ENCODE measurements around the gene MAMDC2.

Gene MAMDC2

GRCh38 chr9:70134360-70134759 lies 90.7 kb downstream of the MAMDC2 start:
- Histone ChIP-seq H3K4me1 (ENCODE audit: control insufficient read depth, insufficient read depth, low read length) (no peaks in the 10 kb centered on the region), H3K36me3 (ENCODE audit: control insufficient read depth, insufficient read depth, low read length) (no peaks in the 10 kb centered on the region), H3K9me3 (ENCODE audit: control insufficient read depth, low read length) (no peaks in the 10 kb centered on the region), H3K9ac (ENCODE audit: low read length) (no peak overlapping the region), H3K4me3 (ENCODE audit: low read length) (no peak overlapping the region), H3K27me3 (ENCODE audit: control insufficient read depth, insufficient read depth, low read length) (no peaks in the 10 kb centered on the region)

- no peak overlapping the region for H3K9ac ChIP-seq (ENCODE audit: low read length)
- no peaks in the 10 kb centered on the region for H3K27me3 ChIP-seq (ENCODE audit: control insufficient read depth, insufficient read depth, low read length)
- no peaks in the 10 kb centered on the region for H3K9me3 ChIP-seq (ENCODE audit: control insufficient read depth, low read length)
- no peaks in the 10 kb centered on the region for H3K4me1 ChIP-seq (ENCODE audit: control insufficient read depth, insufficient read depth, low read length)
- H3K36me3 ChIP-seq (ENCODE audit: control insufficient read depth, insufficient read depth, low read length): no peaks in the 10 kb centered on the region
- H3K4me3 ChIP-seq (ENCODE audit: low read length): no peak overlapping the region
Measured at GRCh38 chr9:70135176-70135575, 91.5 kb downstream of the MAMDC2 start.

- no peaks in the 10 kb centered on the region for H3K27me3 ChIP-seq (ENCODE audit: control insufficient read depth, insufficient read depth, low read length)
- H3K9ac ChIP-seq (ENCODE audit: low read length): no peak overlapping the region
- H3K4me3 ChIP-seq (ENCODE audit: low read length): no peak overlapping the region
- no peaks in the 10 kb centered on the region for H3K9me3 ChIP-seq (ENCODE audit: control insufficient read depth, low read length)
- H3K4me1 ChIP-seq (ENCODE audit: control insufficient read depth, insufficient read depth, low read length): no peaks in the 10 kb centered on the region
- H3K36me3 ChIP-seq (ENCODE audit: control insufficient read depth, insufficient read depth, low read length): no peaks in the 10 kb centered on the region
Measured at GRCh38 chr9:70136632-70137031, 93.0 kb downstream of the MAMDC2 start.

GRCh38 chr9:70137577-70137976 lies 93.9 kb downstream of the MAMDC2 start:
- Histone ChIP-seq H3K27me3 (ENCODE audit: control insufficient read depth, insufficient read depth, low read length) (no peaks in the 10 kb centered on the region), H3K36me3 (ENCODE audit: control insufficient read depth, insufficient read depth, low read length) (no peaks in the 10 kb centered on the region), H3K9me3 (ENCODE audit: control insufficient read depth, low read length) (no peaks in the 10 kb centered on the region), H3K4me1 (ENCODE audit: control insufficient read depth, insufficient read depth, low read length) (no peaks in the 10 kb centered on the region), H3K4me3 (ENCODE audit: low read length) (no peak overlapping the region), H3K9ac (ENCODE audit: low read length) (no peak overlapping the region)

- no peaks in the 10 kb centered on the region for H3K4me1 ChIP-seq (ENCODE audit: control insufficient read depth, insufficient read depth, low read length)
- no peaks in the 10 kb centered on the region for H3K36me3 ChIP-seq (ENCODE audit: control insufficient read depth, insufficient read depth, low read length)
- no peaks in the 10 kb centered on the region for H3K9me3 ChIP-seq (ENCODE audit: control insufficient read depth, low read length)
- no peak overlapping the region for H3K9ac ChIP-seq (ENCODE audit: low read length)
- no peaks in the 10 kb centered on the region for H3K27me3 ChIP-seq (ENCODE audit: control insufficient read depth, insufficient read depth, low read length)
- H3K4me3 ChIP-seq (ENCODE audit: low read length): no peak overlapping the region
Measured at GRCh38 chr9:70142101-70142500, 98.5 kb downstream of the MAMDC2 start.

- Histone ChIP-seq H3K9me3 (ENCODE audit: control insufficient read depth, low read length) (no peaks in the 10 kb centered on the region), H3K36me3 (ENCODE audit: control insufficient read depth, insufficient read depth, low read length) (no peaks in the 10 kb centered on the region), H3K4me1 (ENCODE audit: control insufficient read depth, insufficient read depth, low read length) (no peaks in the 10 kb centered on the region), H3K4me3 (ENCODE audit: low read length) (no peak overlapping the region), H3K27me3 (ENCODE audit: control insufficient read depth, insufficient read depth, low read length) (no peaks in the 10 kb centered on the region), H3K9ac (ENCODE audit: low read length) (no peak overlapping the region)
Measured at GRCh38 chr9:70143394-70144130, 99.9 kb downstream of the MAMDC2 start.

- H3K9me3 ChIP-seq (ENCODE audit: control insufficient read depth, low read length): no peaks in the 10 kb centered on the region
- no peaks in the 10 kb centered on the region for H3K27me3 ChIP-seq (ENCODE audit: control insufficient read depth, insufficient read depth, low read length)
- no peak overlapping the region for H3K9ac ChIP-seq (ENCODE audit: low read length)
- H3K4me3 ChIP-seq (ENCODE audit: low read length): no peak overlapping the region
- no peaks in the 10 kb centered on the region for H3K36me3 ChIP-seq (ENCODE audit: control insufficient read depth, insufficient read depth, low read length)
- no peaks in the 10 kb centered on the region for H3K4me1 ChIP-seq (ENCODE audit: control insufficient read depth, insufficient read depth, low read length)
Measured at GRCh38 chr9:70144131-70144503, 100.5 kb downstream of the MAMDC2 start.

- H3K36me3 ChIP-seq (ENCODE audit: control insufficient read depth, insufficient read depth, low read length): no peaks in the 10 kb centered on the region
Measured at GRCh38 chr9:70145981-70146380, 102.3 kb downstream of the MAMDC2 start.

GRCh38 chr9:70147196-70147595 lies 103.5 kb downstream of the MAMDC2 start:
- H3K9me3 ChIP-seq (ENCODE audit: control insufficient read depth, low read length): no peaks in the 10 kb centered on the region
- H3K27me3 ChIP-seq (ENCODE audit: control insufficient read depth, insufficient read depth, low read length): no peaks in the 10 kb centered on the region
- no peak overlapping the region for H3K4me3 ChIP-seq (ENCODE audit: low read length)
- no peak overlapping the region for H3K9ac ChIP-seq (ENCODE audit: low read length)
- H3K4me1 ChIP-seq (ENCODE audit: control insufficient read depth, insufficient read depth, low read length): no peaks in the 10 kb centered on the region
- H3K36me3 ChIP-seq (ENCODE audit: control insufficient read depth, insufficient read depth, low read length): no peaks in the 10 kb centered on the region

More at GRCh38 chr9:70145981-70146380, 102.3 kb downstream of the MAMDC2 start:
- no peak overlapping the region for H3K4me3 ChIP-seq (ENCODE audit: low read length)
- H3K27me3 ChIP-seq (ENCODE audit: control insufficient read depth, insufficient read depth, low read length): no peaks in the 10 kb centered on the region
- no peaks in the 10 kb centered on the region for H3K4me1 ChIP-seq (ENCODE audit: control insufficient read depth, insufficient read depth, low read length)
- H3K9me3 ChIP-seq (ENCODE audit: control insufficient read depth, low read length): no peaks in the 10 kb centered on the region
- no peak overlapping the region for H3K9ac ChIP-seq (ENCODE audit: low read length)

- no peaks in the 10 kb centered on the region for H3K36me3 ChIP-seq (ENCODE audit: control insufficient read depth, insufficient read depth, low read length)
- no peaks in the 10 kb centered on the region for H3K4me1 ChIP-seq (ENCODE audit: control insufficient read depth, insufficient read depth, low read length)
Measured at GRCh38 chr9:70147651-70148050, 104.0 kb downstream of the MAMDC2 start.

GRCh38 chr9:70152350-70152749 lies 108.7 kb downstream of the MAMDC2 start:
- no peaks in the 10 kb centered on the region for H3K36me3 ChIP-seq (ENCODE audit: control insufficient read depth, insufficient read depth, low read length)
- H3K9ac ChIP-seq (ENCODE audit: low read length): no peak overlapping the region
- no peak overlapping the region for H3K4me3 ChIP-seq (ENCODE audit: low read length)
- H3K4me1 ChIP-seq (ENCODE audit: control insufficient read depth, insufficient read depth, low read length): no peaks in the 10 kb centered on the region
- no peaks in the 10 kb centered on the region for H3K9me3 ChIP-seq (ENCODE audit: control insufficient read depth, low read length)
- H3K27me3 ChIP-seq (ENCODE audit: control insufficient read depth, insufficient read depth, low read length): no peaks in the 10 kb centered on the region

More at GRCh38 chr9:70147651-70148050, 104.0 kb downstream of the MAMDC2 start:
- H3K9me3 ChIP-seq (ENCODE audit: control insufficient read depth, low read length): no peaks in the 10 kb centered on the region
- no peak overlapping the region for H3K9ac ChIP-seq (ENCODE audit: low read length)
- no peaks in the 10 kb centered on the region for H3K27me3 ChIP-seq (ENCODE audit: control insufficient read depth, insufficient read depth, low read length)
- H3K4me3 ChIP-seq (ENCODE audit: low read length): no peak overlapping the region

GRCh38 chr9:70156729-70157128 lies 113.1 kb downstream of the MAMDC2 start:
- H3K27me3 ChIP-seq (ENCODE audit: control insufficient read depth, insufficient read depth, low read length): no peaks in the 10 kb centered on the region
- H3K9ac ChIP-seq (ENCODE audit: low read length): no peak overlapping the region
- H3K4me3 ChIP-seq (ENCODE audit: low read length): no peak overlapping the region
- H3K4me1 ChIP-seq (ENCODE audit: control insufficient read depth, insufficient read depth, low read length): no peaks in the 10 kb centered on the region
- no peaks in the 10 kb centered on the region for H3K36me3 ChIP-seq (ENCODE audit: control insufficient read depth, insufficient read depth, low read length)
- H3K9me3 ChIP-seq (ENCODE audit: control insufficient read depth, low read length): no peaks in the 10 kb centered on the region

GRCh38 chr9:70159630-70160029 lies 116.0 kb downstream of the MAMDC2 start:
- no peaks in the 10 kb centered on the region for H3K36me3 ChIP-seq (ENCODE audit: control insufficient read depth, insufficient read depth, low read length)
- no peak overlapping the region for H3K9ac ChIP-seq (ENCODE audit: low read length)
- H3K9me3 ChIP-seq (ENCODE audit: control insufficient read depth, low read length): no peaks in the 10 kb centered on the region
- no peaks in the 10 kb centered on the region for H3K27me3 ChIP-seq (ENCODE audit: control insufficient read depth, insufficient read depth, low read length)
- H3K4me1 ChIP-seq (ENCODE audit: control insufficient read depth, insufficient read depth, low read length): no peaks in the 10 kb centered on the region
- no peak overlapping the region for H3K4me3 ChIP-seq (ENCODE audit: low read length)
